HepG2 (cell line): ENCODE results near the gene RBM12. TPM values are rescaled to one million over a fixed set of nuclear protein-coding genes. Genes with fewer than 3 reads are reported as not detected.

Experiments
- ATF3 ChIP-seq: sonication (generic); formaldehyde crosslinking; IDR thresholded peaks from 2 replicates; pipeline ENCODE4 v1.4.0; 2020; ENCODE audit warnings: missing genetic modification reagents
- CEBPZ ChIP-seq: IDR thresholded peaks from 2 replicates; pipeline ENCODE4 v1.6.1; 2012; ENCODE audit warnings: low read length, improper control_type of control experiment
- GMEB1 ChIP-seq: sonication (generic); formaldehyde crosslinking; IDR thresholded peaks from 2 replicates; pipeline ENCODE4 v1.5.1; 2020; ENCODE audit warnings: missing genetic modification reagents, mild to moderate bottlenecking, borderline replicate concordance
- NCOA1 ChIP-seq: sonication (generic); formaldehyde crosslinking; IDR thresholded peaks from 2 replicates; pipeline ENCODE4 v1.9.0; 2021; ENCODE audit warnings: missing genetic modification reagents
- NR0B2 ChIP-seq: sonication (generic); formaldehyde crosslinking; IDR thresholded peaks from 2 replicates; pipeline ENCODE4 v1.4.0; 2020; ENCODE audit warnings: mild to moderate bottlenecking, missing genetic modification reagents
- RBM39 ChIP-seq: fragments of 200-400 bp; formaldehyde crosslinking; IDR thresholded peaks from one replicate; pipeline ENCODE4 v1.6.1; 2018; ENCODE audit warnings: antibody characterized with exemption, mild to moderate bottlenecking, low read depth, low read length; ENCODE audit not compliant: poor library complexity, severe bottlenecking
- RERE ChIP-seq: IDR thresholded peaks from 2 replicates; pipeline ENCODE4 v1.6.1; 2016; ENCODE audit warnings: low read depth, missing genetic modification reagents, missing compliant biosample characterization
- SOX5 ChIP-seq: IDR thresholded peaks from 2 replicates; pipeline ENCODE4 v1.6.1; 2016; ENCODE audit warnings: borderline replicate concordance
- TMF1 ChIP-seq: sonication (generic); formaldehyde crosslinking; IDR thresholded peaks from 2 replicates; pipeline ENCODE4 v1.8.1; 2022; ENCODE audit warnings: low read depth, missing genetic modification reagents
- TRAFD1 ChIP-seq: sonication (generic); formaldehyde crosslinking; IDR thresholded peaks from 2 replicates; pipeline ENCODE4 v1.5.1; 2020; ENCODE audit warnings: missing genetic modification reagents, mild to moderate bottlenecking, borderline replicate concordance
- ZBTB1 ChIP-seq: sonication (generic); formaldehyde crosslinking; IDR thresholded peaks from 2 replicates; pipeline ENCODE4 v1.4.0; 2020; ENCODE audit warnings: missing genetic modification reagents, borderline replicate concordance
- ZC3H13 ChIP-seq: sonication (generic); formaldehyde crosslinking; IDR thresholded peaks from 2 replicates; pipeline ENCODE4 v1.8.1; 2023; ENCODE audit warnings: mild to moderate bottlenecking, missing genetic modification reagents, moderate library complexity
- ZNF12 ChIP-seq: sonication (generic); formaldehyde crosslinking; IDR thresholded peaks from 2 replicates; pipeline ENCODE4 v1.5.0; 2020; ENCODE audit warnings: missing genetic modification reagents
- ZNF562 ChIP-seq: sonication (generic); formaldehyde crosslinking; IDR thresholded peaks from 2 replicates; pipeline ENCODE4 v1.8.0; 2022; ENCODE audit warnings: missing genetic modification reagents, borderline replicate concordance
- polyA plus RNA-seq, 8 experiments: library from polyadenylated mRNA; depleted of rRNA in 3 of 8; stranded (reverse) in 7 of 8; unstranded in 1 of 8; fragments of >200 nt; fragmentation: Illumina TruSeq in 4 of 8; extraction: Trizol in 4 of 8; gene quantifications; 2 replicates each; pipeline versions ENCODE4 v1.2.1 to v1.2.3, GENCODE V29; 2011 to 2016; ENCODE audit warnings: low read depth in 4 of 8, missing spikeins in 1 of 8, mixed read lengths in 1 of 8; ENCODE audit not compliant: insufficient read depth in 1 of 8
- total RNA-seq, 5 experiments: library from RNA; depleted of rRNA; stranded (reverse); fragments of >200 nt; fragmentation: Illumina TruSeq; extraction: Trizol; gene quantifications; 2 replicates each; pipeline ENCODE4 v1.2.3, GENCODE V29; 2016; ENCODE audit warnings: low read depth in 1 of 5

The RBM12 gene
- total and polyA plus RNA-seq, 2 of the 13 experiments (the other 11 are each of a cell fraction or from before 2014, with no cell fraction given) = 97.9 to 104 TPM

GRCh38 chr20:35697696-35698297 is 33.1 kb upstream of the RBM12 start (continued):
- TF ChIP-seq RERE (CRISPR knock-in tag) (no peak), CEBPZ (no peak), ZNF562 (CRISPR knock-in tag) (no peak), ATF3 (CRISPR knock-in tag) (no peak), NR0B2 (peak; percentile 84; the same call in 1 of the 2 replicates), ZNF12 (CRISPR knock-in tag) (no peak), TMF1 (CRISPR knock-in tag) (no peak), RBM39 (no peak), ZC3H13 (CRISPR knock-in tag) (no peak), NCOA1 (CRISPR knock-in tag) (no peak), ZBTB1 (CRISPR knock-in tag) (no peak), GMEB1 (CRISPR knock-in tag) (peak; percentile 64), SOX5 (CRISPR knock-in tag) (no peak), TRAFD1 (peak; percentile 87; the same call in 1 of the 2 replicates)
